ENCODE results near the gene PANK2. TPM values are rescaled to one million over a fixed set of nuclear protein-coding genes. Genes with fewer than 3 reads are reported as not detected.
"Not testable (repeated sequence)": the region's sequence is repeated elsewhere in the genome, so short reads cannot be mapped to it uniquely, and the experiment has no call there.

The PANK2 gene
- total RNA-seq, 5 donors from 2014 or later (not counting 1 experiment from before 2014, with no cell fraction given), result 45.0 to 67.0 (median 63.6) TPM

DNA sequence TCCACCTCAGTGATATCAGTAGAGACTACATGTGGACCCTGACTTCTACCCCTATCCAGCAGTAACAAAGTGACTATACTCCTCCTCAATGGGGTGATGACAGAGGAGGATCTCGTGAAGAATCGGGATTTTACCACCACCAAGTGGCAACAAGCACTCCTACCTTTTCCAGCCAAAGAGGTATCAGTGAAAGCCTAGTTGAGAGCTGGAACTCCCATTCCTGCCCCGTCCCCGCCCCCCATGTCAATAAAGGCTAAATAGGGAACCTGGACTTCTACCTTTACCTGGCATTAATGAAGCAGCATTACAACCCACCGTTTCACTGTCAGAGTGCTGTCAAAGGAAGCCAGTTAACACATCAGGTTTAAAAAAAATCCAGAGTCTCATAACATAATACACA lies 80.8 kb downstream of the PANK2 start:
- Histone ChIP-seq H3K27ac (ENCODE audit: low read length) (no peak overlapping the region), H3K9me3 (no peaks in the 10 kb centered on the region), H3K27me3 (replicated peaks in 1 of 2; ENCODE audit: control insufficient read depth in 2 of 2, extremely low read depth in 1 of 2, insufficient read depth in 2 of 2, low read length in 1 of 2) (no peaks in the 10 kb centered on the region), H3K4me1 (ENCODE audit: control insufficient read depth in 1 of 2, extremely low read depth in 1 of 2, insufficient read depth in 2 of 2, low read length in 2 of 2) (no peaks in the 10 kb centered on the region), H3K36me3 (ENCODE audit: control insufficient read depth in 2 of 2, extremely low read depth in 1 of 2, insufficient read depth in 1 of 2, low read length in 1 of 2) (peaks cover 0 to 3% of the 10 kb centered on the region in 2 donors), H3K4me3 (ENCODE audit: control insufficient read depth in 1 of 2, extremely low read depth in 1 of 2, low read length in 1 of 2) (no peak overlapping the region)
- Mint-ChIP-seq H3K4me3 (no peak overlapping the region), H3K27ac (no peak overlapping the region), H3K36me3 (peaks cover 38% of the 10 kb centered on the region), H3K4me1 (peaks cover 21 to 35% (median 28%) of the 10 kb centered on the region in 3 donors), H3K9me3 (no peaks in the 10 kb centered on the region), H3K27me3 (no peaks in the 10 kb centered on the region)
- CTCF ChIA-PET, result no interaction called here
- POLR2A ChIA-PET, result interaction anchor here (0.6 to 0.7 kb wide), 2 partner anchors 84 to 582 kb away, joined by 3 to 6 read pairs; no protein-coding TSS in a partner anchor
- DNase-seq (no peak), ATAC-seq (replicated peaks in 1 of 4) (no peak)
- WGBS (ENCODE audit: insufficient coverage), result 91% methylated on average over 4 of the region's 5 CpGs

DNA sequence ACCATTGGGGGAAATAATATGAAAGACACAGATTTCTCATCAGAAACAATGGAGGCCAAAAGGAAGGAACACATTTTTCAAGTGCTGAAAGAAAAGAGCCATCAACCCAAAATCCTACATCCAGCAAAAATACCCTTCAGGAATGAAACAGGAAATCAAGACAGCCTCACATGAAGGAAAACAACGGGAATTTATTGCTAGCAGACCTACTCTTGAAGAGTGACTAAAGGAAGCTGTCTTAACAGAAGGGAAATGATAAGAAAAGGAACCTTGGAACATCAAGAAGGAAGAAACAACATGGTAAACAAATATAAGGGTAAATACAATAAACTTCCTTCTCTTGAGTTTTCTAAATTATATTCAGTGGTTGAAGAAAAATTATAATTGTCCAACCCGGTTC lies 82.0 kb downstream of the PANK2 start:
- Histone ChIP-seq H3K27me3 (replicated peaks in 1 of 2; ENCODE audit: control insufficient read depth in 2 of 2, extremely low read depth in 1 of 2, insufficient read depth in 2 of 2, low read length in 1 of 2) (no peaks in the 10 kb centered on the region), H3K4me3 (ENCODE audit: control insufficient read depth in 1 of 2, extremely low read depth in 1 of 2, low read length in 1 of 2) (no peak overlapping the region), H3K36me3 (ENCODE audit: control insufficient read depth in 2 of 2, extremely low read depth in 1 of 2, insufficient read depth in 1 of 2, low read length in 1 of 2) (peaks cover 0 to 3% of the 10 kb centered on the region in 2 donors), H3K9me3 (no peaks in the 10 kb centered on the region), H3K27ac (ENCODE audit: low read length) (no peak overlapping the region), H3K4me1 (ENCODE audit: control insufficient read depth in 1 of 2, extremely low read depth in 1 of 2, insufficient read depth in 2 of 2, low read length in 2 of 2) (no peaks in the 10 kb centered on the region)
- Mint-ChIP-seq H3K36me3 (peaks cover 42% of the 10 kb centered on the region), H3K9me3 (no peaks in the 10 kb centered on the region), H3K27ac (no peak overlapping the region), H3K27me3 (no peaks in the 10 kb centered on the region), H3K4me1 (peaks cover 21 to 37% (median 33%) of the 10 kb centered on the region in 3 donors), H3K4me3 (no peak overlapping the region)
- DNase-seq (no peak), ATAC-seq (replicated peaks in 1 of 4) (no peak)
- no CpG with 5 or more reads among the region's 2 CpGs for WGBS (ENCODE audit: insufficient coverage)
- ChIA-PET POLR2A (interaction anchor here in 1 of 2 donors (0.6 kb wide), 1 partner anchor 160 kb away, joined by 6 read pairs; no protein-coding TSS in a partner anchor), CTCF (no interaction called here)

DNA sequence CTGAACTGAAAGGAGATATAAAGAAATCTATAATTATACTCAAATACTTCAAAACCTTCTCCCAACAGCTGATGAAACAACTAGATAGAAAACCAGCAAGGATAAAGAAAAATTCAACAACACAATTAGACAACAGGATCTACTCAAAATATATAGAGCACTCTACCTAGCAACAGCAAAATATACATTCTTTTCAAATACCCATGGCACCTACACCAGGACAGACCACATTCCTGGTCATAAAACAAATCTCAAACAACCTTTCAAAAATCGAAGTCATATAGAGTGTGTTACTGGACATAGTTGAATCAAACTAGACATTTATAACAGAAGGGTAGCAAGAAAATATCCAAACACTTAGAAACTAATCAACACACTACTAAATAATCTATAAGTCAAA lies 83.0 kb downstream of the PANK2 start:
- no peak overlapping the region for H3K27ac Mint-ChIP-seq

DNA sequence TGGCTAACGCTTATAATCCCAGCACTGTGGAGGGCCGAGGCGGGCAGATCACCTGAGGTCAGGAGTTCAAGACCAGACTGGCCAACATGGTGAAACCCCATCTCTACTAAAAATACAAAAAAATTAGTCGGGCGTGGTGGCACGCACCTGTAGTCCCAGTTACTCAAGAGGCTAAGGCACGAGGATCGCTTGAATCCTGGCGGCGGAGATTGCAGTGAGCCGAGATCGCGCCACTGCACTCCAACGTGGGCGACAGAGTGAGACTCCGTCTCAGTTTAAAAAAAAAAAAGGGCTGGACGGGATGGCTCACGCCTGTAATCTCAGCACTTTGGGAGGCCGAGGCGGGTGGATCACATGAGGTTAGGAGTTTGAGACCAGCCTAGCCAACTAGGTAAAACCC lies 83.4 kb downstream of the PANK2 start:
- H3K9me3 ChIP-seq; DNase-seq; H3K27ac ChIP-seq (ENCODE audit: low read length); ATAC-seq (replicated peaks in 1 of 4); POLR2A ChIA-PET; H3K27me3 Mint-ChIP-seq; H3K27me3 ChIP-seq (replicated peaks in 1 of 2; ENCODE audit: control insufficient read depth in 2 of 2, extremely low read depth in 1 of 2, insufficient read depth in 2 of 2, low read length in 1 of 2); H3K9me3 Mint-ChIP-seq; H3K4me3 Mint-ChIP-seq; H3K27ac Mint-ChIP-seq; CTCF ChIA-PET; H3K36me3 ChIP-seq (ENCODE audit: control insufficient read depth in 2 of 2, extremely low read depth in 1 of 2, insufficient read depth in 1 of 2, low read length in 1 of 2); H3K4me3 ChIP-seq (ENCODE audit: control insufficient read depth in 1 of 2, extremely low read depth in 1 of 2, low read length in 1 of 2); H3K4me1 ChIP-seq (ENCODE audit: control insufficient read depth in 1 of 2, extremely low read depth in 1 of 2, insufficient read depth in 2 of 2, low read length in 2 of 2): not testable (repeated sequence)
- 97% methylated on average over 9 of the region's 20 CpGs for WGBS (ENCODE audit: insufficient coverage)
- H3K4me1 Mint-ChIP-seq, result peaks cover 21 to 33% (median 28%) of the 10 kb centered on the region in 3 donors
- H3K36me3 Mint-ChIP-seq, result peaks cover 39% of the 10 kb centered on the region

More for the DNA sequence above, 83.0 kb downstream of the PANK2 start:
- POLR2A ChIA-PET, result no interaction called here
- peaks cover 0 to 3% of the 10 kb centered on the region in 2 donors for H3K36me3 ChIP-seq (ENCODE audit: control insufficient read depth in 2 of 2, extremely low read depth in 1 of 2, insufficient read depth in 1 of 2, low read length in 1 of 2)
- Mint-ChIP-seq H3K27me3 (no peaks in the 10 kb centered on the region), H3K36me3 (peaks cover 42% of the 10 kb centered on the region), H3K9me3 (no peaks in the 10 kb centered on the region), H3K4me3 (no peak overlapping the region), H3K4me1 (peaks cover 21 to 37% (median 32%) of the 10 kb centered on the region in 3 donors)
- H3K4me3 ChIP-seq (ENCODE audit: control insufficient read depth in 1 of 2, extremely low read depth in 1 of 2, low read length in 1 of 2), result no peak overlapping the region
- ATAC-seq (replicated peaks in 1 of 4) (no peak), DNase-seq (no peak)
- no peaks in the 10 kb centered on the region for H3K9me3 ChIP-seq
- H3K4me1 ChIP-seq (ENCODE audit: control insufficient read depth in 1 of 2, extremely low read depth in 1 of 2, insufficient read depth in 2 of 2, low read length in 2 of 2), result no peaks in the 10 kb centered on the region
- no CpG with 5 or more reads among the region's 1 CpG for WGBS (ENCODE audit: insufficient coverage)
- no peaks in the 10 kb centered on the region for H3K27me3 ChIP-seq (replicated peaks in 1 of 2; ENCODE audit: control insufficient read depth in 2 of 2, extremely low read depth in 1 of 2, insufficient read depth in 2 of 2, low read length in 1 of 2)
- CTCF ChIA-PET, result no interaction called here
- H3K27ac ChIP-seq (ENCODE audit: low read length), result no peak overlapping the region

DNA sequence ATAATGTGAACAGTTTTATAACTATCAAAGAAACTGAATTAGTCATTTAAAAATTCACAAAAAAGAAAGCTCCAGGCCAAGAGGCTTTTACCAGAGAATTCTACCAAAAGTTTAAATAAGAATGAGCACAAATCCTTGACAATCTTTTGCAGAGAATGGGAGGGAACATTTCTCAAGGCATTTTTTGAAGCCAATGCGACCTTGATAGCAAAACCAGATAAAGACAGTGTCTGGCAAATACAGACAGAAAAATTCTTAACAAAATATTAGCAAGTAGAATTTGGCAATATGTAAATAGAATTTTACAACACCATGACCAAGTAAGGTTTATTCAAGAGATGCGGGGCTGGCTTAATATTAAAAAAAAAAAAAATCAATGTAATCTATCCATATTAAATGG lies 84.5 kb downstream of the PANK2 start:
- Histone ChIP-seq H3K4me1 (ENCODE audit: control insufficient read depth in 1 of 2, extremely low read depth in 1 of 2, insufficient read depth in 2 of 2, low read length in 2 of 2) (no peaks in the 10 kb centered on the region), H3K27me3 (replicated peaks in 1 of 2; ENCODE audit: control insufficient read depth in 2 of 2, extremely low read depth in 1 of 2, insufficient read depth in 2 of 2, low read length in 1 of 2) (no peaks in the 10 kb centered on the region), H3K9me3 (no peaks in the 10 kb centered on the region), H3K27ac (ENCODE audit: low read length) (no peak overlapping the region), H3K4me3 (ENCODE audit: control insufficient read depth in 1 of 2, extremely low read depth in 1 of 2, low read length in 1 of 2) (no peak overlapping the region), H3K36me3 (ENCODE audit: control insufficient read depth in 2 of 2, extremely low read depth in 1 of 2, insufficient read depth in 1 of 2, low read length in 1 of 2) (peaks cover 0 to 3% of the 10 kb centered on the region in 2 donors)
- WGBS (ENCODE audit: insufficient coverage), result no CpG with 5 or more reads among the region's 2 CpGs
- Mint-ChIP-seq H3K4me3 (no peak overlapping the region), H3K36me3 (peaks cover 38% of the 10 kb centered on the region), H3K4me1 (peaks cover 18 to 29% (median 24%) of the 10 kb centered on the region in 3 donors), H3K9me3 (no peaks in the 10 kb centered on the region), H3K27me3 (no peaks in the 10 kb centered on the region), H3K27ac (no peak overlapping the region)
- DNase-seq, result no peak
- no peak for ATAC-seq (replicated peaks in 1 of 4)
- POLR2A ChIA-PET, result no interaction called here
- CTCF ChIA-PET, result no interaction called here

DNA sequence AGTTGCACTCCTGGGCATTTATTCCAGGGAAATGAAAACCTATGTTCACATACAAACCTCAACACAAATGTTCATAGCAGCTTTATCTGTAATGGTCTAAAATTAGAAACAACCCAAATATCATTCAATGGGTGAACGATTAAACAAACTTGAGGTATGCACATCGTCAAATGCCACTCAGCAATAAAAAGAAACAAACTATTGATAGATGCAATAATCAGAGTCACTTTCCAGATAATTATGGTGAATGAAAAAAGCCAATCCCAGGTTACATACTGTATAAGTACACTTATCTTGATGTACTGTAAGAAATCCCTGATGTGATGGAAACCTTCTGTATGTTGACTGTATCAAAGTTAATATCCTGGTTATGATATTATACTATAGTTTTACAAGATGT lies 87.3 kb downstream of the PANK2 start:
- CTCF ChIA-PET, result interaction anchor here in 1 of 2 donors (0.8 kb wide), 1 partner anchor 55 kb away, joined by 3 read pairs; no protein-coding TSS in a partner anchor
- no peaks in the 10 kb centered on the region for H3K27me3 ChIP-seq (replicated peaks in 1 of 2; ENCODE audit: control insufficient read depth in 2 of 2, extremely low read depth in 1 of 2, insufficient read depth in 2 of 2, low read length in 1 of 2)
- peaks cover 0 to 3% of the 10 kb centered on the region in 2 donors for H3K36me3 ChIP-seq (ENCODE audit: control insufficient read depth in 2 of 2, extremely low read depth in 1 of 2, insufficient read depth in 1 of 2, low read length in 1 of 2)
- peaks cover 6 to 12% of the 10 kb centered on the region in 2 experiments for H3K4me1 ChIP-seq (ENCODE audit: control insufficient read depth in 1 of 2, extremely low read depth in 1 of 2, insufficient read depth in 2 of 2, low read length in 2 of 2)
- H3K4me3 ChIP-seq (ENCODE audit: control insufficient read depth in 1 of 2, extremely low read depth in 1 of 2, low read length in 1 of 2), result no peak overlapping the region
- no CpG with 5 or more reads among the region's 2 CpGs for WGBS (ENCODE audit: insufficient coverage)
- ATAC-seq (replicated peaks in 1 of 4), result no peak
- H3K36me3 Mint-ChIP-seq, result peaks cover 30% of the 10 kb centered on the region
- no peak for DNase-seq
- H3K9me3 ChIP-seq, result no peaks in the 10 kb centered on the region
- no peak overlapping the region for H3K4me3 Mint-ChIP-seq
- peaks cover 26 to 37% (median 36%) of the 10 kb centered on the region in 3 donors for H3K4me1 Mint-ChIP-seq
- H3K27ac Mint-ChIP-seq, result no peak overlapping the region
- no peak overlapping the region for H3K27ac ChIP-seq (ENCODE audit: low read length)
- no peaks in the 10 kb centered on the region for H3K27me3 Mint-ChIP-seq
- no peaks in the 10 kb centered on the region for H3K9me3 Mint-ChIP-seq
- POLR2A ChIA-PET, result no interaction called here

All from T-cell (primary cell).